GM19025 (cell line): ENCODE results near the gene ALG14.
"Not testable (repeated sequence)": the region's sequence is repeated elsewhere in the genome, so short reads cannot be mapped to it uniquely, and the experiment has no call there.

Source experiments
- ATAC-seq: cut with Tn5 transposase; IDR thresholded peaks from one replicate; pipeline ENCODE4 v1.9.1; 2021; ENCODE audit warnings: mild to moderate bottlenecking, low read depth, moderate library complexity; ENCODE audit not compliant: unreplicated experiment

ALG14 gene

GRCh38 chr1:94962409-94963265, 110.1 kb downstream of the ALG14 start:
- ATAC-seq, result peak; percentile 94

- no peak for ATAC-seq
Observed at GRCh38 chr1:94961988-94962387, 110.8 kb downstream of the ALG14 start.

GRCh38 chr1:94961582-94961981, 111.2 kb downstream of the ALG14 start:
- no peak for ATAC-seq

- ATAC-seq, result no peak
Observed at GRCh38 chr1:94958081-94958480, 114.7 kb downstream of the ALG14 start.

- no peak for ATAC-seq
Observed at GRCh38 chr1:94955767-94956632, 116.8 kb downstream of the ALG14 start.

- ATAC-seq, result no peak
Observed at GRCh38 chr1:94954263-94955220, 118.2 kb downstream of the ALG14 start.

GRCh38 chr1:94953746-94954145, 119.0 kb downstream of the ALG14 start:
- ATAC-seq, result no peak

GRCh38 chr1:94953107-94953506, 119.6 kb downstream of the ALG14 start:
- no peak for ATAC-seq

- ATAC-seq, result no peak
Observed at GRCh38 chr1:94952539-94952938, 120.2 kb downstream of the ALG14 start.

GRCh38 chr1:94951509-94952208, 121.1 kb downstream of the ALG14 start:
- ATAC-seq, result no peak

- no peak for ATAC-seq
Observed at GRCh38 chr1:94951046-94951445, 121.7 kb downstream of the ALG14 start.

GRCh38 chr1:94949681-94950661, 122.8 kb downstream of the ALG14 start:
- no peak for ATAC-seq

GRCh38 chr1:94947437-94947836, 125.3 kb downstream of the ALG14 start:
- ATAC-seq, result no peak

GRCh38 chr1:94946886-94947285, 125.9 kb downstream of the ALG14 start:
- ATAC-seq, result no peak

GRCh38 chr1:94942171-94943128, 130.3 kb downstream of the ALG14 start:
- ATAC-seq, result no peak

GRCh38 chr1:94941480-94941879, 131.3 kb downstream of the ALG14 start:
- not testable (repeated sequence) for ATAC-seq

GRCh38 chr1:94940738-94941137, 132.0 kb downstream of the ALG14 start:
- ATAC-seq, result no peak
